Neural crest cell (in vitro differentiated cells): ENCODE data around the gene TNNT1. TPM values are rescaled to one million over a fixed set of nuclear protein-coding genes. Genes with fewer than 3 reads are reported as not detected.

Experiments
- DNase-seq: peaks from one replicate; pipeline ENCODE4 v3.0.0; 2021; ENCODE audit warnings: low read depth, mixed read lengths, low spot score
- H3K27ac Mint-ChIP-seq: one replicate; pipeline ENCODE4 v1.8.0; 2021; ENCODE audit warnings: mild to moderate bottlenecking, mixed read lengths; ENCODE audit not compliant: unreplicated experiment
- H3K27me3 Mint-ChIP-seq: 2 replicates; pipeline ENCODE4 v1.8.0; 2021; ENCODE audit warnings: low read depth, mild to moderate bottlenecking, mixed read lengths
- H3K36me3 Mint-ChIP-seq: 2 replicates; pipeline ENCODE4 v1.8.0; 2021; ENCODE audit warnings: low read depth, mild to moderate bottlenecking, mixed read lengths
- H3K4me1 Mint-ChIP-seq: 2 replicates; pipeline ENCODE4 v1.8.0; 2021; ENCODE audit warnings: mixed read lengths
- H3K4me3 Mint-ChIP-seq: one replicate; pipeline ENCODE4 v1.8.0; 2021; ENCODE audit warnings: mild to moderate bottlenecking, mixed read lengths
- H3K9me3 Mint-ChIP-seq: 2 replicates; pipeline ENCODE4 v1.8.0; 2021; ENCODE audit warnings: mixed read lengths
- CTCF ChIP-seq: fragments of 200-600 bp; sonication (generic); conservative IDR thresholded peaks from 2 replicates; pipeline ENCODE4 v1.5.0; 2021; ENCODE audit warnings: antibody characterized with exemption, mild to moderate bottlenecking
- total RNA-seq: library from RNA; stranded (reverse); gene quantifications from 2 replicates; pipeline ENCODE4 v1.2.1, GENCODE V29; 2021

Gene TNNT1
- total RNA-seq, 1 donor from 2014 or later: not detected

DNA sequence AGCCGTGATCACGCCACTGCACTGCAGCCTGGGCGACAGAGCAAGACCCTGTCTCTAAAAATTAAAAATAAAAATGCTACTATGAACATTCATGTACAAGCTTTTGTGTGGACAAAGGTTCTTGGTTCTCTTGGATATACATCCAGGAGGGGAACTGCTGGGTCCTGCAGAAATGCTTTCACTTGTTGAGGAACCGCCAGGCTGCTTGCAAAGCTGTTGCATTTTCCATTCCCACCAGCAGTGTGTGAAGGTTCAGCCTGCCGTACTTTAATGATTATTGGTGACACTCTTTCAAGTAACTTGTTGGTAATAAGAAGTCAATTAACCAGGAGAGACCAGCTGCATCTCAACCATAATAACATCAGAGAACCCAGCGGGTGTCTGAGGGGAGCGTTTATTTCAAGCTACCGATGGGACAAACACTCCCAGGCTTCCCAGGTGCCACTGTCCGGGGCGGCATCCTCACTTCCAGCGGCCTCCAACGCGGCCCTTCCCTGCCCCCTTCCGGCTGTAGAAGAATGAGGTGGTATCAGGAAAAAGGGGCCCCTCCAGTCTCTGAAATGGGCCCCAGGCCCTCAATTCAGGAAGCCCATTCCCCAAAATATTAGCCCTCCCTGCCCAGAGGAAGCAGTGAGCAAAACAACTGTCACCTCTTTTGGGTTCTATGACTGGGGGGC, 16.4 kb downstream of the TNNT1 start:
- no peak for DNase-seq
- H3K27me3 Mint-ChIP-seq: peaks cover 14% of the 10 kb centered on the region
- H3K4me3 Mint-ChIP-seq: no peak overlapping the region

DNA sequence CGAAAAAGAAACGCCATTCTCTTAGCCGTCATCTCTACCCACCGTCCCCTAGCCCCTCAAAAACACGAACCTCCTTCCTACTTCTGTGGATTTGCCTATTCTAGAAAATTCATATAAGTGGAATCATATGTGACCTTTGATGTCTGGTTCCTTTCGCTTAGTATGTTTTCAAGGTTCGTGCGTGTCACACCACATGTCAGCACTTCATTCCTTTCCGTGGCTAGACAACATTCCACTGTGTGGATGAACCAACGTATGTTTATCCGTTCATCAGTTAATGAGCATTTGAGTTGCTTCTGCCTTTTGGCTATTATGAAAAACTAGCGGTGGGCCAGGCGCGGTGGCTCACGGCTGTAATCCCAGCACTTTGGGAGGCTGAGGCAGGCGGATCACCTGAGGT, 17.6 kb downstream of the TNNT1 start:
- Mint-ChIP-seq H3K27ac (no peak overlapping the region), H3K27me3 (peaks cover 21% of the 10 kb centered on the region), H3K9me3 (no peaks in the 10 kb centered on the region), H3K36me3 (no peaks in the 10 kb centered on the region), H3K4me3 (no peak overlapping the region), H3K4me1 (peaks cover 3% of the 10 kb centered on the region)
- TF ChIP-seq CTCF: no peak
- no peak for DNase-seq

More for the DNA sequence above, 16.4 kb downstream of the TNNT1 start:
- H3K4me1 Mint-ChIP-seq: peaks cover 3% of the 10 kb centered on the region
- H3K27ac Mint-ChIP-seq: no peak overlapping the region
- peak; percentile 23 for TF ChIP-seq CTCF
- H3K9me3 Mint-ChIP-seq: no peaks in the 10 kb centered on the region
- H3K36me3 Mint-ChIP-seq: no peaks in the 10 kb centered on the region

GRCh38 chr19:55119053-55119452, 30.0 kb downstream of the TNNT1 start:
- Mint-ChIP-seq H3K27ac (no peak overlapping the region), H3K9me3 (no peaks in the 10 kb centered on the region), H3K36me3 (no peaks in the 10 kb centered on the region), H3K4me1 (peaks cover 38% of the 10 kb centered on the region), H3K27me3 (peaks cover 37% of the 10 kb centered on the region), H3K4me3 (peak overlapping the region; percentile 98)
- no peak for TF ChIP-seq CTCF
- DNase-seq: no peak

DNA sequence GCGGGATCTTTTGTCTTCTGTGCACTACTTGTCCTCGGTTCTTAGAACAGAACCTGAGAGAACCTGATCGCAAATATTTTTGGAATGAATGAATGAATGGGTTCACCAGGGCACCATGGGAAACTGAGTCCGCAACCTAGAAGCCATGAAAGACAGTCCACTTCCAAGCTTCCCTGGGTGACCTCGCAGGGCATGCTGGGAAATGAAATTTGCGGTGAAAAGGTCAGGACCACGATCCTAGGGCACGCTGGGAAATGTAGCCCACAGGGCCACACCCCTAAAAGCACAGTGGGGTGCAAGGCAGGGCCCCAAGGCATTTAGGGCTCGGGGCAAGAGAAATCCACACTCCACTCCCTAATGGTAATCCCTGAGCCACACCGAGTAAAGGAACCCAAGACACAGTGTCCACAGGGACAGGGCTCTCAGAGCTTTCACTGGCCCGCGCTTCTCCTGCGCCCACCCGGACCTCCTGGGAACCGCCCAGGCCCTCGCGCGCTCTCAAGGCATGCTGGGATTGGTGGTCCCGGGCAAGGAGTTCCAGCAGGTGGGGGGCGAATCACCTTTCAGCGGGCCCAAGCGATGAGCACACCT, 30.5 kb downstream of the TNNT1 start:
- peak overlapping the region; percentile 99 for H3K27ac Mint-ChIP-seq
- peak overlapping the region; percentile 98 for H3K4me3 Mint-ChIP-seq
- H3K27me3 Mint-ChIP-seq: peaks cover 32% of the 10 kb centered on the region
- H3K36me3 Mint-ChIP-seq: no peaks in the 10 kb centered on the region
- peak; percentile 34 for DNase-seq
- no peak for TF ChIP-seq CTCF
- H3K9me3 Mint-ChIP-seq: no peaks in the 10 kb centered on the region
- peaks cover 42% of the 10 kb centered on the region for H3K4me1 Mint-ChIP-seq

DNA sequence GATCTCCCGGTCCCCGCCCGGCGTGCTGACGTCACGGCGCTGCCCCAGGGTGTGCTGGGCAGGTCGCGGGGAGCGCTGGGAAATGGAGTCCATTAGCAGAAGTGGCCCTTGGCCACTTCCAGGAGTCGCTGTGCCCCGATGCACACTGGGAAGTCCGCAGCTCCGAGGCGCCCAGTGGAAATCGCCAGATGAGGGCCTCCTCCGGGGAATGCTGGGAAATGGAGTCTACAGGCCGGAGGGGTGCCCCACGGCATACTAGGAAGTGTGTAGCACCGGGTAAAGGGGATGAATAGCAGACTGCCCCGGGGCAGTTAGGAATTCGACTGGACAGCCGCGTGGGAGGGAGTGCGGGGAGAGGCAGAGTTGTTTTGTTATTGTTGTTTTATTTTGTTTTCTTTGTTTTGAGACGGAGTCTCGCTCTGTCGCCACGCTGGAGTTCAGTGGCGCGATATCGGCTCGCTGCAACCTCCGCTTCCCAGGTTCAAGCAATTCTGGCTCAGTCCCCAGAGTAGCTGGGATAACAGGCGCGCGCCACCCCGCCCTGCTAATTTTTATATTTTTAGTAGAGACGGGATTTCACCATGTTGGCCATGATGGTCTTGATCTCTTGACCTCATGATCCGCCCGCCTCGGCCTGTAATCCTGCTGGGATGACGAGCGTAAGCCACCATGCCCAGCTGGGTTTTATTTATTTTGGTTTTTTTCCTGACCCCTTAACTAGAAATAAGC, 31.2 kb downstream of the TNNT1 start:
- H3K27ac Mint-ChIP-seq: peak overlapping the region; percentile 99
- no peak for TF ChIP-seq CTCF

More for the DNA sequence above, 31.2 kb downstream of the TNNT1 start:
- Mint-ChIP-seq H3K4me1 (peaks cover 44% of the 10 kb centered on the region), H3K27me3 (peaks cover 25% of the 10 kb centered on the region), H3K4me3 (peak overlapping the region; percentile 98), H3K36me3 (no peaks in the 10 kb centered on the region), H3K9me3 (no peaks in the 10 kb centered on the region)
- peak; percentile 88 for DNase-seq
